AG04450 (cell line): ENCODE measurements around the gene USP7. TPM values are rescaled to one million over a fixed set of nuclear protein-coding genes. Genes with fewer than 3 reads are reported as not detected.
A peak's percentile ranks its signal among the peaks of the same experiment; 100 is the strongest.

Source experiments
- CTCF ChIA-PET: fragments of 300-600, 350-600 bp; formaldehyde crosslinking; extraction: SDS; loops from one replicate; lab custom pipeline; 2022; ENCODE audit warnings: antibody characterized with exemption, inconsistent platforms; lab: Charles Lee
- POLR2A ChIA-PET: fragments of 350-600 bp; formaldehyde crosslinking; extraction: SDS; loops from one replicate; lab custom pipeline; 2021; ENCODE audit warnings: antibody characterized with exemption, inconsistent platforms; lab: Yijun Ruan, JAX
- DNase-seq: peaks from one replicate; pipeline ENCODE4 v3.0.0-alpha.2; 2011; ENCODE audit warnings: low read depth, low spot score
- H3K27ac ChIP-seq: one replicate; pipeline ENCODE4 v1.5.1; 2012; ENCODE audit warnings: low read depth, low read length, control low read depth
- H3K27me3 ChIP-seq: one replicate; pipeline ENCODE4 v1.6.0; 2012; ENCODE audit warnings: low read length; ENCODE audit not compliant: control insufficient read depth, insufficient read depth
- H3K4me3 ChIP-seq: 2 replicates; pipeline ENCODE4 v1.5.1; 2011; ENCODE audit warnings: mild to moderate bottlenecking, low read depth, low read length, control low read depth
- H3K9me3 ChIP-seq: 2 replicates; pipeline ENCODE4 v1.5.1; 2012; ENCODE audit warnings: low read length; ENCODE audit not compliant: control insufficient read depth, insufficient read depth
- CTCF ChIP-seq: IDR thresholded peaks from 2 replicates; pipeline ENCODE4 v1.5.1; 2011; ENCODE audit warnings: low read depth, low read length, control low read depth, inconsistent platforms
- polyA plus RNA-seq: library from polyadenylated mRNA; depleted of rRNA; stranded (reverse); fragments of >200 nt; gene quantifications from 2 replicates; pipeline ENCODE4 v1.2.3, GENCODE V29; 2011

USP7 gene
- polyA plus RNA-seq, 1 experiment = 26.9 TPM

- peak overlapping the region; percentile 61 for H3K27ac ChIP-seq
- DNase-seq = no peak
- CTCF ChIA-PET = interaction anchor here (1.5 to 1.6 kb wide), 2 partner anchors 22 to 50 kb away, joined by 5 to 9 read pairs; no protein-coding TSS in a partner anchor
Observed at GRCh38 chr16:8958344-8959167, 5.2 kb downstream of the USP7 start.

DNA sequence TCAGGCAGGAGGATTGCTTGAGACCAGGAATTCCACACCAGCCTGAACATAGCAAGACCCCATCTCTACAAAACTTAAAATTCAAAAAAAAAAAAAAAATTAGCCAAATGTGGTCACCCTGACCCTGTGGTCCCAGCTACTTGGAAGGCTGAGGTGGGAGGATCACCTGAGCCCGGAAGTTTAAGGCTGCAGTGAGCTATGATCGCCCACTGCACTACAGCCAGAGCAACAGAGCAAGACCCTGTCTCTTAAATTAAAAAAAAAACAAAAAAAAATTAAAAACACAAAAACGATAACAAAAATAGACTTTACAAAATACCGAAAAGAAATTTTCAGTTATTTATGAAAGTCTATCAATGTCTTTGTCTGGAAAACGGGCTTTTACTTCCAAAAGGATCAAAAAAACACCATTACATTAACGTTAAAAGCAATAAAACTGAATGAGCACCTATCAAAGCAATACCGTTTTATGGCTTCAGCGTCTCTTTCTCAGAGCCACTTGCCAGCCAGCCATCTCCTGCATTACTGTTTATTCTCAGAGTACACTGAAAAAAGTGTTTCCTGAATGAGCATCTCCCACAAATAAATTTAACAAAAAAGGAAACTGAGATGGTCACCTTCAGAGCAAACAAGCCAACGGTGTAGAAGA lies 6.1 kb downstream of the USP7 start:
- H3K4me3 ChIP-seq = no peak overlapping the region
- H3K27ac ChIP-seq = no peak overlapping the region
- TF ChIP-seq CTCF = no peak
- no peaks in the 10 kb centered on the region for H3K27me3 ChIP-seq
- DNase-seq = no peak
- ChIA-PET CTCF (no interaction called here), POLR2A (no interaction called here)
- no peaks in the 10 kb centered on the region; the same call in 1 of the 2 replicates for H3K9me3 ChIP-seq

More at GRCh38 chr16:8958344-8959167, 5.2 kb downstream of the USP7 start:
- no peak for TF ChIP-seq CTCF
- Histone ChIP-seq H3K4me3 (0 out of 2 replicates have a peak overlapping the region, but pooled peaks have one; percentile 7), H3K27me3 (no peaks in the 10 kb centered on the region), H3K9me3 (no peaks in the 10 kb centered on the region; the same call in 1 of the 2 replicates)
- POLR2A ChIA-PET = no interaction called here

- H3K9me3 ChIP-seq = no peaks in the 10 kb centered on the region
- no peaks in the 10 kb centered on the region for H3K27me3 ChIP-seq
- POLR2A ChIA-PET = no interaction called here
- no peak for DNase-seq
- CTCF ChIA-PET = no interaction called here
- TF ChIP-seq CTCF = no peak
- no peak overlapping the region for H3K27ac ChIP-seq
- no peak overlapping the region for H3K4me3 ChIP-seq
Observed at GRCh38 chr16:8957063-8957397, 6.7 kb downstream of the USP7 start.

GRCh38 chr16:8956265-8957062 lies 7.2 kb downstream of the USP7 start:
- no peak for DNase-seq
- TF ChIP-seq CTCF = no peak
- H3K27ac ChIP-seq = no peak overlapping the region
- CTCF ChIA-PET = no interaction called here
- H3K27me3 ChIP-seq = no peaks in the 10 kb centered on the region
- H3K4me3 ChIP-seq = no peak overlapping the region
- no peaks in the 10 kb centered on the region for H3K9me3 ChIP-seq
- POLR2A ChIA-PET = no interaction called here
